Ramos (cell line): ENCODE results near the gene CYP2A7.
"Not testable (repeated sequence)": the region's sequence is repeated elsewhere in the genome, so short reads cannot be mapped to it uniquely, and the experiment has no call there.

Source experiments
- in situ Hi-C: fragments of 300-500 bp; cut with MboI; formaldehyde crosslinking; loops from one replicate; pipeline ENCODE4 v1.14.3; 2022; ENCODE audit warnings: low sequenced_read_pairs; ENCODE audit not compliant: unreplicated experiment

Gene CYP2A7

DNA sequence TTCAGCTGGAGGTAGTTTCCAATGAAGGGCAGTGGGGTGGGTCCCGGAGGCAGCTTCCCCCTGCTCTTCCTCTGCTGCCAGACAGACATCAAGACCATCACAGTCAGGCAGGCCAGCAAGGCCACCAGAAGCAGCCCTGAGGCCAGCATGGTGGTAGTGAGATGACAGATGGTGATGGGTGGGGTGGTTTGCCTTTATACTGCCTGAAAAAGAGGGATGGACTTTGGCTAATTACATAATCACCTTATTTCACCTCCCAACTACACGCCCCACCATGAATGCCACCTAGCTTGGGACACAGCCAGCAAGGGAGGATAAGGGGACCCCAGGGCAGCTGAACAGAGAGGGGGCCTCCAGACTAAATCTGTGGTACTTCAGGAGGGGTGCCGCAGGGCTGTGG lies at the start of gene CYP2A7:
TSS of gene CYP2A7 (minus strand) at position 170 of the 400 bp plus-strand sequence. CDS start at position 149, 21 bp downstream.
- in situ Hi-C loops, result not testable (repeated sequence)

DNA sequence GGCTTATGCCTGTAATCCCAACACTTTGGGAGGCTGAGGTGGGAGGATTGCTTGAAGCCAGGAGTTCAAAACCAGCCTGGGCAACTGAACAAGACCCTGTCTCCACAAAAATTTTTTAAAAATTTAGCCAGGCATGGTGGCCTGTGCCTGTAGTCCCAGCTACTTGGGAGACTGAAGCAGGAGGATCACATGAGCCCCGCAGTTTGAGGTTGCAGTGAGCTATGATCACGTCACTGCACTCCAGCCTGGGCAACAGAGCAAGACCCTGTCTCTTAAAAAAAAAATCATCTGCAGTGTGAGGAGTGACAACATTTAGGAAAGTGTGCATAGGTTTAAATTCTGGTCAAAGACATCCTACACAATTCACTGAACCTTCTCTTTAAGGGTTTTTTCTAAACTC lies 48.8 kb upstream of the CYP2A7 start:
- in situ Hi-C loops, result not testable (repeated sequence)

DNA sequence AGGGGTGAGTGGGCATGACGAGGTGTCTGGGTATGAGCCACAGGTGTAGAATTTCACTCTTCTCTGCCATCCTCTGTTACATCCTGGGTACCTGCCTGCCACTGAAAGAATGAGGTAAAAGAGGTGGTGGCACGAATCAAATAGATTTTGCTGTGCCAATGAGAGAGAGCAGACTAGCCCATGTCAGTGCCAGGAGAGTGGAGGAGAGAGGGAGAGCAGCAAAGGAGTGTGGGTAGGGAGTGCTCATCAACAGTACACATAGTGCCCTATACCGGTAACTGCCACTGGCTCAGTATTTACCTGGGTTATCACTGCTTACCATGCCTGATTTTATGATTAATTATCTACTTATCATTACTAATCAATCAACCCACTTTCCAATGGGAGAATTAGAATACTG lies 47.9 kb upstream of the CYP2A7 start:
- in situ Hi-C loops, result not testable (repeated sequence)

DNA sequence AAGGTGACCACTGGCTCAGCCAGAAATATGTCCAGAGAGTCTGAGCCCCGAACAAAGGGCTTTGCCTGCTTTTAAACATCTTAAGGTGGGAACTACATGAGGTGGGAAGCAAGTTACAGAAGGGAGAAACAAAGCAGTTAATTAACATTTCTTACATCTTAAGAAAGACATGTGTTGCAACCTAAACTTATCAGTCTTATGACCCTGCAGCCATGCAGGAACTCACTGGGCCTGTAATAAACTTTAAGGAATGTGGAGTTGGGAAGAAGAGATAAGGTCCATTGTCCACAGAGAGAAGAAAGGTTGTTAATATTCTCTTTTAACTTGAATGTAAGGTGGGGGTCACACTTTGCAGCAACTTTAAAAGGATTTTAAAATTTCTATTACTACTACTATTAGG lies 46.8 kb upstream of the CYP2A7 start:
- in situ Hi-C loops, result no loop called here

- in situ Hi-C loops, result no loop called here
Measured at GRCh38 chr19:40927567-40927966, 45.5 kb upstream of the CYP2A7 start.

DNA sequence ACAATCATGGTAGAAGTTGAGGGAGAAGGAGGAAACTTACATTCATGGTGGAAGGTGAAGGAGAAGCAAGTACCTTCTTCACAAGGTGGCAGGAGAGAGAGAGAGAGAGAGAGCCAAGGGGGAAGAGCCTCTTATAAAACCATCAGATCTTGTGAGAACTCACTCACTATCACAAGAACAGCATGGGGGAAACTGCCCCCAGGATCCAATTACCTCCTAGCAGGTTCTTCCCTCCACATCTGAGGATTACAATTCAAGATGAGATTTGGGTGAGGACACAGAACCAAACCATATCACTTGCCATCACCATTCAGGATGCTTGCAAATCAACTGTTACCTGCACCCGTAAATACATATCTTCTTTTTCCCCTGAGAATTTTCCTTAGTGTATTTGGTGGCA lies 44.2 kb upstream of the CYP2A7 start:
- in situ Hi-C loops, result not testable (repeated sequence)

GRCh38 chr19:40923934-40924391 lies 41.9 kb upstream of the CYP2A7 start:
- in situ Hi-C loops, result no loop called here

DNA sequence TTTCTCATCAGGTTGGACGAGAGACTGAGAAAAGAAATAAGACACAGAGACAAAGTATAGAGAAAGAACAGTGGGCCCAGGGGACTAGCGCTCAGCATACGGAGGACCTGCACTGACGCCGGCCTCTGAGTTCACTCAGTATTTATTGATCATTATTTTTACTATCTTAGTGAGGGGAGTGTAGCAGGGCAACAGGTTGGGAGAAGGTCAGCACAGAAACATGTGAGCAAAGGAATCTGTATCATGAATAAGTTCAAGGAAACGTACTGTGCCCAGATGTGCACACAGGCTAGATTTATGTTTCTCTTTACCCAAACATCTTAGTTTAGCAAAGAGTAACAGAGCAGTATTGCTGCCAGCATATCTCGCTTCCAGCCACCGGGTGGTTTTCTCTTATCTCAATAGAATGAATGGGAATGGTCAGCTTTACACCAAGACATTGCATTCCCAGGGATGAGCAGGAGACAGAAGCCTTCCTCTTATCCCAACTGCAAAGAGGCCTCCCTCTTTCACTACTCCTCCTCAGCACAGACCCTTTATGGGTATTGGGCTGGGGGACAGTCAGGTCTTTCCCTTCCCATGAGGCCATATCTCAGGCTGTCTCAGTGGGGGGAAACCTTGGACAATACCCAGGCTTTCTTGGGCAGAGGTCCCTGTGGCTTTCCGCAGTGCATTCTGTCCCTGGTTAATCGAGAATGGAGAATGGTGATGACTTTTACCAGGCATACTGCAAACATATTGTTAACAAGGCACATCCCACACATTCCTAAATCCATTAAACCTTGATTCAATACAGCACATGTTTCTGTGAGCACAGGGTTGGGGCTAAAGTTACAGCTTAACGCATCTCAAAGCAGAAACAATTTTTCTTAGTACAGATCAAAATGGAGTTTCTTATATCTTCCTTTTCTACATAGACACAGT lies 40.5 kb upstream of the CYP2A7 start:
- in situ Hi-C loops, result not testable (repeated sequence)

DNA sequence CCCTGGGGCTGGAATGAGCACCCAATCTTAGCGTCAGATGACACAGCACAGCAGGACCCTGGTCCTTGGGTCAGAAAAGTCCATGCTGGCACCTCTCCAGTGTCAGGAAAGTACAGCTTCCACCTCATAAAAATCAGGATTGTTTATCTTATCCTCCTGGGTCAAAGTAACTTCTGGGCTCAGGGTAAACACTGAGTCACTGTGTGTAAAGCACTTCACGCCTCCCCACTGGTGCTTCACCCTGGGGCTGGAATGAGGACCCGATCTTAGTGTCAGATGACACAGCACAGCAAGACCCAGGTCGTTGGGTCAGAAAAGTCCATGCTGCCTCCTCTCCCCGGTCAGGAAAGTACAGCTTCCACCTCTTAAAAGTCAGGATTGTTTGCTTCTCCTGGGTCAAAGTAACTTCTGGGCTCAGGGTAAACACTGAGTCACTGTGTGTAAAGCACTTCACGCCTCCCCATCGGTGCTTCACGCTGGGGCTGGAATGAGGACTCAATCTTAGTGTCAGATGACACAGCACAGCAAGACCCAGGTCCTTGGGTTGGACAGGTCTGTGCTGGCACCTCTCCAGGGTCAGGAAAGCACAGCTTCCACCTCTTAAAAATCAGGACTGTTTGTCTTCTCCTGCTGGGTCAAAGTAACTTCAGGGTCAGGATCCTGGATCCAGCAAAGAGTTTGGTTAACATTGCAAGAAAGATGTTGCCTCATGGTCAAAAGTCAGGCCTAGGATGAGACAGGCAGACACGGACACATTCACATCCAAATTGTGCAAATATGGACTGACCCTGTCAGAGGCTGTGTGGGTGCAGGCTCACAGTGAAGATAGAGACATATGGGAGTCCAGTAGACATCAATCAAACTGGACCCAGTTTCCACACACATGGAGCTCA lies 39.2 kb upstream of the CYP2A7 start:
- in situ Hi-C loops, result no loop called here

DNA sequence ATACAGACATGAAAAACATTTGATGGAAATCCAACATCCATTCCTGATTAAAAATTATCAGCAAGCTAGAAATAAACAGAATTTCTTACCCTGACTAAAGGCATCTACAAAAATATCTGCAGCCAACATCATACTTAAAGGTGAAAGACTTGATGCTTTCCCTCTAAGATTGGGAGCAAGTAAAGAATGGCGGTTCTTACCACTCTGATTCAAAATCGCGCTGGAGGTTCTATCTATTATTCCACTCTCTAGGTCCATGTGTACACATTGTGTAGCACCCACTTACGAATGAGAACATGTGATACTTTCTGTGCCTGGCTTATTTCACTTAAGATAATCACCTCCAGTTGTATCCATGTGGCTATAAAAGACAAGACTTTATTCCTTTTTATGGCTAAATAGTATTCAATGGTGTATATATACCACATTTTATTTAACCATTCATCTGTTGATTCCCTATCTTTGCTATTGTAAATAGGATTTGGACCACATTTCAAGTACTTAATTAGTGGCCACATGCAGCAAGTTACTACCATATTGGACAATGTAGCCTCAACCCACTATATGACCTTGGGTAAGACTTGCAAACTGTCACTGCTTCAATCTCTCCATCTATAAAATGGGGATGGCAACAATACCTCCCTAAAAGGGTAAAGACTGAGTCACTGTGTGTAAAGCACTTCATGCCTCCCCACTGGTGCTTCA lies 38.4 kb upstream of the CYP2A7 start:
- in situ Hi-C loops, result no loop called here

GRCh38 chr19:40919530-40920299 lies 37.7 kb upstream of the CYP2A7 start:
- in situ Hi-C loops, result not testable (repeated sequence)

GRCh38 chr19:40918303-40918702 lies 36.3 kb upstream of the CYP2A7 start:
- in situ Hi-C loops, result not testable (repeated sequence)

GRCh38 chr19:40908976-40909375 lies 26.9 kb upstream of the CYP2A7 start:
- in situ Hi-C loops, result no loop called here

- in situ Hi-C loops, result no loop called here
Measured at GRCh38 chr19:40907968-40908735, 26.1 kb upstream of the CYP2A7 start.

GRCh38 chr19:40906512-40906911 lies 24.5 kb upstream of the CYP2A7 start:
- in situ Hi-C loops, result no loop called here

- in situ Hi-C loops, result not testable (repeated sequence)
Measured at GRCh38 chr19:40904673-40905156, 22.7 kb upstream of the CYP2A7 start.

DNA sequence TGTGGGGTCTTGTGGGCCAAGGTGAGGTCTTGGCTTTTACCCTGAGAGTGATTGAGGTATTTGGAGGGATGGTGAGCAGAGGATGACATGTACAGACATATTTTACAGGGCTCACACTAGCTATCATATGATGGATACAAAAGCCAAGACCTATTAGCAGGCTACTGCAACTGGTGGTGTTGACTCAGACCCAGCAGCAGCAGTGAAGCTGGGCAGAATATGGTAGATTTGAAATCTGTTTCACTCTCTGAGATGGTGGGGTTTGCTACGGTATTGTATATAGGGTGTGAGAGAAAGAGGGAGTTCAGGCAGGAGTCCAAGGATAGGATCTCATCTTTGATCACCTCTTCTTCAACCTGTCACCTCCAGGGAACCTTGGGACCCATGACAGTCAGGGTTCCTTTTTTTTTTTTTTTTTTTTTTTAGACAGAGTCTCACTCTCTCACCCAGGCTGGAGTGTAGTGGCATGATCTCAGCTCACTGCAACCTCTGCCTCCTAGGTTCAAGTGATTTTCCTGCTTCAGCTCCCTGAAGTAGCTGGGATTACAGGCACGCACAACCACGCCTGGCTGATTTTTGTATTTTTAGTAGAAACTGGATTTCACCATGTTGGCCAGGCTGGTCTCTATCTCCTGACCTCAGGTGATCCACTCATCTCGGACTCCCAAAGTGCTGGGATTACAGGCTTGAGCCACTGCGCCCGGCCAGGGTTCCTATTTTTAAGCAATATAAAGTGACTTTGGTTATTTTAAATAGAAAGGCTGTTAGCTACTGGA lies 20.1 kb upstream of the CYP2A7 start:
- in situ Hi-C loops, result not testable (repeated sequence)

DNA sequence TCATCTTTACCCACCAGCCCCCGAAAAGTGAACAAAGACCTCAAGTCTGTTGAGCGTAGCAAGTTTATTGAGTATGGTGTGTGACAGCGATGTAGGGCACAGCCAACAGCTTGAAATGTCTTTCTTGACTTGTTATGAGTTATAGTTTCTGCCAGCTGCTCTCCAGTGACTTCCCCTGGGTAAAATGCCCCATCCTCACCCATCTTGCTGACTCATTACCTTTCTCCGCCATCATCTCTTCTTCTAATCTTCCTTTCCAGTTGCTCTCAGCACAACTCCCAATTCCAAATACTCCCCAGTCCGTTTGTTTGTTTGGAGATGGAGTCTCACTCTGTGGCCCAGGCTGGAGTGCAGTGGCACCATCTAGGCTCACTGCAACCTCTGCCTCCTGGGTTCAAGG lies 18.5 kb upstream of the CYP2A7 start:
- in situ Hi-C loops, result not testable (repeated sequence)
